Amygdala (tissue), 56 donors: ENCODE measurements around the gene ATP2B1.

Source experiments
- DNase-seq, 56 donors: peaks; one replicate each; lab custom pipeline; 2025; lab: John Stamatoyannopoulos, UW

ATP2B1 gene

DNA sequence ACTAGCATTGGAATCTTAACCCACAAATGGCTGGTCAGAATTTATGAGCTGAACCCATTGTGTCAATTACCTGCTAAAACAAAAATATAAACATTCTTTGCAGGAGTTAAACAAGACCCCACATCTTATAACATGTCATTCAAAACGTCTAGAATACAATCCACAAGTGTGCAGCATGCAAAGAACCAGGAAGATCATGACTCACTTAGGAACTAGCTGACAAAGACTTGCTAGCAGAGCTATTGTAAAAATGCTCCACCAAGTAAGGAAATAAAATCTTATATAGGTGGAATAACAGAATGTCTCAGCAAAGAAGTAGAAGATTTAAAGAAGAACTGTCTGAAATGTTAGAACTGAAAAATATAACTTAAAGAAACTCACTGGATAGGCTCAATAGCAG is 156.3 kb downstream of the ATP2B1 start:
- no peak for DNase-seq

DNA sequence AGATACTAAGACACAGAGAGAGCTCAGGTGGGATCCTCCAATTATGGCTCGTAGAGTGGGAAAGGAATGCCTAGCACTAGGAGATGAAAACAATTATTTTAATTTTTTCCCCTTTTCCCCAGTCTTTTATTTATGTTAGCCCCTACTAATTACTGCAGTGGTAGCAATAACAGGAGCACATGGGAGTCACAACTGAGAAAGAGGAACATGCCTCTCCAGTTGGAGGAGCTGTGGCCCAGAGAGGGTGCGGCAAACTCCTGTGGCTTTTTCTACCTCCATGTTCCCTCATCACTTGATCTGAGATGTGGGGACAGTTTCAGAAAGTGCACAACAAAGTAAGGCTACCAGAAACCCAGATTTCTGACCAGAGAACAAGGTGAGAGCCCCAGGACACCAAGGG is 156.9 kb downstream of the ATP2B1 start:
- no peak for DNase-seq

DNA sequence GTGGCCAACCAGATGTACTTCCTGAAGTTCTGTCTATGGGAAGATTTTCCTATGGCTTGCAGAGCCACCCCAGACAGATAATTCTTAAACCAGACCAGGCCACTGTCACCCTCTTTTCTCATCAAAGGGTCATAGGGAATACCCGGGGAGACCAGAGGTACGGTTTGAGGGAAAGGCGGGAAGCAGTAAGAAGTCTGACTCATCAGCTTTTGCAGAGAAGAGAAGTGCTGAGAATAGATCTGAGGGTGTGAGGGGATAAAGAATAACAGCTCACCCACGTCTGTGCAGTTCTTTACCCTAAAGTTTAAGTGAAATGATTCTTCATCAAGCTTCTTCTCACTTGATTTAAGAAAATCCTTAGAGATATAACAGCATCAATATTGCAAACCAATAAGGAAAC is 161.5 kb downstream of the ATP2B1 start:
- no peak for DNase-seq

DNA sequence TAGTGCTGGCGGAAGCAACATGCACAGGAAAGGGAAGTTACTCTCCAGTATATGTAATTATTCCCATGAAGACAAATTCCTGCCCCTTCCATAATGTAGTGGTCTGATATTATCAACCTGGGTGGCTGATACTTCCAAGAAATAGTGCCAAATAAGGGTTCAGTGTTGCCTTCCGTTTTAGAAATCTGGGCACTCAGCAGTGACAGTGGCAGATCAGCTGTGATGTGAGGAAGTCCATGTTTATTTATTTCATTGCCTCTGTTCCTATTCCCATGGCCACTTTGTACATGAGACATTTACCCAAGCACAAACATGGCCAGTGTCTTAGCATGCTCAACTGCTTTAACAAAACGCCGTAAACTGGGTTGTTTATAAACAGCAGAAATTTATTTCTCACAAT is 162.5 kb downstream of the ATP2B1 start:
- no peak for DNase-seq

DNA sequence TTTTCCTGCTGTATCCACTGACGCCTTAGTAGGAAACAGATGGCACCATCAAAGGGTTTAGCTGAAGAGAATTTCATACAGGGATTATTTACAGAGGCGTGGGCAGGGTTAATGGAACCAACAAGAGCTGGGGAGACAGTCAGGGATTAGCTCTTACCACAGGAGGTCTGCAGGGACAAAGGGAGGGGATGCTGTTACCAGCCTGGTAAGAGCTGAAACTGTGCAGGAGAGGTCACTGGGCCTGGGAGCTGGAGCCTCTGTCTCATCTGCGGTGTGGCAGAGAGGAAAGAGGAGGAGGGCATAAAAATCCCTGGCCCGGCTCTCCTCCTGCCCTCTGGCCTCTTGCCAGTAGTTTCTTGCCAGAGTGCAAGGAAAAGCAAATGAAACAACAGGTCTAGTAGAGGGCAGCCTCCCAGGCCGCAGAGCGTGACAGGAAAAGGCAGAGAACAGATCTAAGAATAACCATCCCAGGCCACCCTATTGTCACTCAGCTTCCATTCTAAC is 163.9 kb downstream of the ATP2B1 start:
- peak in 16 of 56 donors; percentile 3 to 41 (median 14) for DNase-seq

- DNase-seq = no peak
Observed at GRCh38 chr12:89544022-89544421, 164.6 kb downstream of the ATP2B1 start.

- DNase-seq = peak in 39 of 56 donors; percentile 3 to 80 (median 27)
Observed at GRCh38 chr12:89542912-89543592, 165.6 kb downstream of the ATP2B1 start.

GRCh38 chr12:89542236-89542635 is 166.4 kb downstream of the ATP2B1 start:
- DNase-seq = no peak

DNA sequence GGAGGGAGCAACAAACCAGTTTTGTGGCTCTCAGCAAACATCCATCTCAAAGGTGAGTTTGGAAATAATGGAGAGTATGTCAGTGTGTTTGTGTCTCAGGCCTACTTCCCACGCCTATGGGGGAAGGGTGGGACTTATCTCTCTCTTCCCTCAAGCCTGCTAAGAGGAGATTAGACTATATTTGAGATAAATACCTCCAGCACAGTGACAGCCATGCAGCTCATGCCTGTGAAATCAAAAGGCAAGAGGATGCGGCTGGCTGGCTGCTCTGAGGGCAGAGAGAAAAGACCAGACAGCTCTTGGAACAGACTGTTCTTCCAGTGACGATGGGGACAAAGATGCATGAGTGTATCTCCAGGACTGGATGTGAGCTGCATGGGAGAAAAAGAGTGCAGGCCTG is 168.1 kb downstream of the ATP2B1 start:
- no peak for DNase-seq

- DNase-seq = no peak
Observed at GRCh38 chr12:89539426-89540223, 169.0 kb downstream of the ATP2B1 start.

GRCh38 chr12:89538897-89539296 is 169.7 kb downstream of the ATP2B1 start:
- DNase-seq = no peak
